Measurements from ENCODE around the gene TRPM2. TPM values are rescaled to one million over a fixed set of nuclear protein-coding genes. Genes with fewer than 3 reads are reported as not detected.
"Not testable (repeated sequence)": the region's sequence is repeated elsewhere in the genome, so short reads cannot be mapped to it uniquely, and the experiment has no call there.

Gene TRPM2
- total RNA-seq, 4 donors from 2014 or later: 1.6 to 3.5 (median 2.7) TPM

- no peak for TF ChIP-seq POLR2AphosphoS5 (IDR thresholded peaks at IDR 0.05)
- no peak for TF ChIP-seq EP300 (IDR thresholded peaks at IDR 0.05)
- TF ChIP-seq POLR2A (IDR thresholded peaks at IDR 0.05; ENCODE audit: low read depth): no peak
- TF ChIP-seq, protein P1, sequence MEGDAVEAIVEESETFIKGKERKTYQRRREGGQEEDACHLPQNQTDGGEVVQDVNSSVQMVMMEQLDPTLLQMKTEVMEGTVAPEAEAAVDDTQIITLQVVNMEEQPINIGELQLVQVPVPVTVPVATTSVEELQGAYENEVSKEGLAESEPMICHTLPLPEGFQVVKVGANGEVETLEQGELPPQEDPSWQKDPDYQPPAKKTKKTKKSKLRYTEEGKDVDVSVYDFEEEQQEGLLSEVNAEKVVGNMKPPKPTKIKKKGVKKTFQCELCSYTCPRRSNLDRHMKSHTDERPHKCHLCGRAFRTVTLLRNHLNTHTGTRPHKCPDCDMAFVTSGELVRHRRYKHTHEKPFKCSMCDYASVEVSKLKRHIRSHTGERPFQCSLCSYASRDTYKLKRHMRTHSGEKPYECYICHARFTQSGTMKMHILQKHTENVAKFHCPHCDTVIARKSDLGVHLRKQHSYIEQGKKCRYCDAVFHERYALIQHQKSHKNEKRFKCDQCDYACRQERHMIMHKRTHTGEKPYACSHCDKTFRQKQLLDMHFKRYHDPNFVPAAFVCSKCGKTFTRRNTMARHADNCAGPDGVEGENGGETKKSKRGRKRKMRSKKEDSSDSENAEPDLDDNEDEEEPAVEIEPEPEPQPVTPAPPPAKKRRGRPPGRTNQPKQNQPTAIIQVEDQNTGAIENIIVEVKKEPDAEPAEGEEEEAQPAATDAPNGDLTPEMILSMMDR (IDR thresholded peaks at IDR 0.05): no peak
- H3K9me3 ChIP-seq: no peaks in the 10 kb centered on the region
- DNase-seq (ENCODE audit: extremely low spot score): no peak
- 63% methylated on average over 24 of the region's 24 CpGs for WGBS
- H3K27me3 ChIP-seq: peaks cover 0 to 54% (median 0%) of the 10 kb centered on the region in 4 donors
- H3K27ac ChIP-seq (replicated peaks in 1 of 4): no peak overlapping the region
- H3K36me3 ChIP-seq: no peaks in the 10 kb centered on the region
- H3K4me3 ChIP-seq: no peak overlapping the region
- intact Hi-C loops (cut with DNase I): no loop called here
- no peaks in the 10 kb centered on the region for H3K4me1 ChIP-seq
Measured at GRCh38 chr21:44415073-44416025, 61.9 kb downstream of the TRPM2 start.

DNA sequence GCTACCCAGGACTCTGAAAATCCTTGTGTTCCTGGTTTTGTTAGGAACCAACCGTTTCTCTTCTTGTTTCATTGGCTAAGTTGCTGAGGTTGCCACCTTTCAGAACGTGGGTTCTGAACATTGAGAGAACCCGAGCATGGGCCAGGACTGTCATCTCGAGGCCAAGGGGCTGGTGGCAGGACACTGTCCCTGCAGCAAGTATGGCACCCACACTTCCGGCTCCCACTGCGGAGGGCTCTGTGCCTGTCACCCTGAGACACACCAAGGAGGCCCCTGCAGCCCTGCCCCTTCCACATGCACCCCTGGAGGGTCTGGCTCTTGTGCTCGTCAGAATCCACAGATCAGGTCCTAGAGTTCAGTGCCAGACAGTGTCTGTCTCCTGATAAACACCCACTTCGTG lies 62.8 kb downstream of the TRPM2 start:
- H3K27me3 ChIP-seq: peaks cover 0 to 54% (median 0%) of the 10 kb centered on the region in 4 donors
- H3K9me3 ChIP-seq: no peaks in the 10 kb centered on the region
- H3K27ac ChIP-seq (replicated peaks in 1 of 4): no peak overlapping the region
- WGBS: 85% methylated on average over 6 of the region's 8 CpGs
- TF ChIP-seq EP300 (IDR thresholded peaks at IDR 0.05) (no peak), POLR2AphosphoS5 (IDR thresholded peaks at IDR 0.05) (no peak), POLR2A (IDR thresholded peaks at IDR 0.05; ENCODE audit: low read depth) (no peak)
- TF ChIP-seq, protein P1 (IDR thresholded peaks at IDR 0.05): no peak
- H3K4me3 ChIP-seq: no peak overlapping the region
- H3K36me3 ChIP-seq: no peaks in the 10 kb centered on the region
- no peak for DNase-seq (ENCODE audit: extremely low spot score)
- intact Hi-C loops (cut with DNase I): no loop called here
- no peaks in the 10 kb centered on the region for H3K4me1 ChIP-seq

DNA sequence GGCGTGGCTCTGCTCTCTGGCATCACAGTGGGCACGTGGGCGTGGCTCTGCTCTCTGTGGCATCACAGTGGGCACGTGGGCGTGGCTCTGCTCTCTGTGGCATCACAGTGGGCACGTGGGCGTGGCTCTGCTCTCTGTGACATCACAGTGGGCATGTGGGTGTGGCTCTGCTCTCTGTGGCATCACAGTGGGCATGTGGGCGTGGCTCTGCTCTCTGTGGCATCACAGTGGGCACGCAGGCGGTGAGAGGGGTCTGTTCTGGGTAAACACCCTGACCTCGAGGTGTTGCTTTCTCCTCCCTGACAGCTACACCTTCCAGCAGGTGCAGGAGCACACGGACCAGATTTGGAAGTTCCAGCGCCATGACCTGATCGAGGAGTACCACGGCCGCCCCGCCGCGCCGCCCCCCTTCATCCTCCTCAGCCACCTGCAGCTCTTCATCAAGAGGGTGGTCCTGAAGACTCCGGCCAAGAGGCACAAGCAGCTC lies 64.2 kb downstream of the TRPM2 start:
- intact Hi-C loops (cut with DNase I); DNase-seq (ENCODE audit: extremely low spot score); H3K4me3 ChIP-seq; H3K9me3 ChIP-seq; H3K4me1 ChIP-seq; H3K36me3 ChIP-seq; H3K27ac ChIP-seq (replicated peaks in 1 of 4): not testable (repeated sequence)
- peaks cover 0 to 54% (median 0%) of the 10 kb centered on the region in 4 donors for H3K27me3 ChIP-seq
- WGBS: 86% methylated on average over 18 of the region's 21 CpGs

- H3K4me3 ChIP-seq: no peak overlapping the region
- peaks cover 0 to 54% (median 0%) of the 10 kb centered on the region in 4 donors for H3K27me3 ChIP-seq
- WGBS: 85% methylated on average over 19 of the region's 25 CpGs
- DNase-seq (ENCODE audit: extremely low spot score): no peak
- H3K4me1 ChIP-seq: no peaks in the 10 kb centered on the region
- H3K9me3 ChIP-seq: no peaks in the 10 kb centered on the region
- intact Hi-C loops (cut with DNase I): no loop called here
- no peak overlapping the region for H3K27ac ChIP-seq (replicated peaks in 1 of 4)
- H3K36me3 ChIP-seq: no peaks in the 10 kb centered on the region
- TF ChIP-seq POLR2AphosphoS5 (IDR thresholded peaks at IDR 0.05) (no peak), POLR2A (IDR thresholded peaks at IDR 0.05; ENCODE audit: low read depth) (no peak), EP300 (IDR thresholded peaks at IDR 0.05) (no peak)
- TF ChIP-seq, protein P1 (IDR thresholded peaks at IDR 0.05): no peak
Measured at GRCh38 chr21:44418108-44418875, 64.9 kb downstream of the TRPM2 start.

GRCh38 chr21:44418876-44419230 lies 65.4 kb downstream of the TRPM2 start:
- no peak for DNase-seq (ENCODE audit: extremely low spot score)
- peaks cover 0 to 50% (median 0%) of the 10 kb centered on the region in 4 donors for H3K27me3 ChIP-seq
- no peaks in the 10 kb centered on the region for H3K9me3 ChIP-seq
- H3K4me1 ChIP-seq: no peaks in the 10 kb centered on the region
- H3K4me3 ChIP-seq: no peak overlapping the region
- 100% methylated on average over 4 of the region's 8 CpGs for WGBS
- no peak overlapping the region for H3K27ac ChIP-seq (replicated peaks in 1 of 4)
- no peaks in the 10 kb centered on the region for H3K36me3 ChIP-seq
- intact Hi-C loops (cut with DNase I): no loop called here
- TF ChIP-seq EP300 (IDR thresholded peaks at IDR 0.05) (no peak), POLR2AphosphoS5 (IDR thresholded peaks at IDR 0.05) (no peak), POLR2A (IDR thresholded peaks at IDR 0.05; ENCODE audit: low read depth) (no peak)
- TF ChIP-seq, protein P1 (IDR thresholded peaks at IDR 0.05): no peak
